ENCODE measurements around the gene INHBC.

GRCh38 chr12:57430931-57431566 lies 3.5 kb upstream of the INHBC start, which contains the start of gene R3HDM2:
- TF ChIP-seq CTCF (IDR thresholded peaks at IDR 0.05) (no peak), ZFX (IDR thresholded peaks at IDR 0.05; ENCODE audit: borderline replicate concordance) (no peak)

Data from 22Rv1 (cell line).